ENCODE results near the gene PTGDS.

Gene PTGDS

DNA sequence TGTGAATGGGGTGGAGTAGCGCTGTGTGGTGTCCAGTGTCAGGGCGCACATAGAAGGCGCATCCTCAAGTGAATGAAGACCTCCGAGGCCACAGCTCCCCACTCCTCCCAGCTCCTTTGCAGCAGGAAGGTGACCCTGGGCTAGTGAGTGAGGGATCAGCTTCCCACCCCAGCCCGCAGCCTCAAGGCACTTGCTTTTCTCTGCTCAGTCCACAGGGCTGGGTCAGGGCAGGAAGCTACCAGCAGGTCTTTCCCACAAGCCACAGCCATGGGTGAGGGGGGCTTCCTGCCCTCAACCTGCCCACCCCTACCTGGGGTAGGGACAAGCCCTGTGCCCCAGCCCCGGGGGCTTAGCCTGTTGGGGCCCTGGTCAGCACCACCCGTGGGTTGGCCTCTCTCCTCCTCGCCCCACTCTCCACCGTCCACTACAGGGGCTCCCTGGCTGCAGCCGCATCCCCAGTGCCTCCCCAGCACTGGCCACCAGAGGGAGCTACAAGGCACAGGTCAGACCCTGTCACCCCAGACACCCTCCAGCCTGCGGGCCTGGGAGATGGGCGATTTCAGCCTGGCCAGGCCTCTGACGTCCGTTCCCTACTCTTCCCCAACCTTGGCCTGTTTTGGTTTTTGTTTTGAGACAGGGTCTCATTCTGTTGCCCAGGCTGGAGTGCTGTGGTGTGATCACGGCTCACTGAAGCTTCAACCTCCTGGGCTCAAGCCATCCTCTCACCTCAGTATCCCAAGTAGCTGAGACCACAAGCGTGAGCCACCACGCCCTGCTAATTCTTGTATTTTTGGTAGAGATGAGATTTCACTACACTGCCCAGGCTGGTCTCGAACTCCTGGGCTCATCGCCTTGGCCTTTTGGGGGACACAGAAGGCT lies 52.0 kb downstream of the PTGDS start:
- Histone ChIP-seq H2AFZ (ENCODE audit: low read depth, low read length) (no peak overlapping the region), H3K27ac (ENCODE audit: low read length) (no peak overlapping the region), H3K4me3 (ENCODE audit: low read length) (peak overlapping the region; percentile 88), H3K4me2 (ENCODE audit: low read length) (peak overlapping the region; percentile 97), H3K27me3 (ENCODE audit: low read depth, low read length) (peaks cover 6% of the 10 kb centered on the region), H3K9ac (ENCODE audit: low read length) (no peak overlapping the region), H3K9me3 (ENCODE audit: insufficient read depth, low read length) (no peaks in the 10 kb centered on the region), H4K20me1 (ENCODE audit: insufficient read depth, low read length) (no peaks in the 10 kb centered on the region), H3K79me2 (ENCODE audit: low read length) (no peaks in the 10 kb centered on the region), H3K36me3 (replicated peaks; ENCODE audit: low read depth, low read length) (no peaks in the 10 kb centered on the region), H3K4me1 (ENCODE audit: low read length) (peaks cover 36% of the 10 kb centered on the region)
- TF ChIP-seq EZH2phosphoT487 (IDR thresholded peaks at IDR 0.05; ENCODE audit: low read depth) = no peak
- TF ChIP-seq, protein P1, sequence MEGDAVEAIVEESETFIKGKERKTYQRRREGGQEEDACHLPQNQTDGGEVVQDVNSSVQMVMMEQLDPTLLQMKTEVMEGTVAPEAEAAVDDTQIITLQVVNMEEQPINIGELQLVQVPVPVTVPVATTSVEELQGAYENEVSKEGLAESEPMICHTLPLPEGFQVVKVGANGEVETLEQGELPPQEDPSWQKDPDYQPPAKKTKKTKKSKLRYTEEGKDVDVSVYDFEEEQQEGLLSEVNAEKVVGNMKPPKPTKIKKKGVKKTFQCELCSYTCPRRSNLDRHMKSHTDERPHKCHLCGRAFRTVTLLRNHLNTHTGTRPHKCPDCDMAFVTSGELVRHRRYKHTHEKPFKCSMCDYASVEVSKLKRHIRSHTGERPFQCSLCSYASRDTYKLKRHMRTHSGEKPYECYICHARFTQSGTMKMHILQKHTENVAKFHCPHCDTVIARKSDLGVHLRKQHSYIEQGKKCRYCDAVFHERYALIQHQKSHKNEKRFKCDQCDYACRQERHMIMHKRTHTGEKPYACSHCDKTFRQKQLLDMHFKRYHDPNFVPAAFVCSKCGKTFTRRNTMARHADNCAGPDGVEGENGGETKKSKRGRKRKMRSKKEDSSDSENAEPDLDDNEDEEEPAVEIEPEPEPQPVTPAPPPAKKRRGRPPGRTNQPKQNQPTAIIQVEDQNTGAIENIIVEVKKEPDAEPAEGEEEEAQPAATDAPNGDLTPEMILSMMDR (IDR thresholded peaks at IDR 0.05; ENCODE audit: low read depth, low read length) = peak; percentile 76

DNA sequence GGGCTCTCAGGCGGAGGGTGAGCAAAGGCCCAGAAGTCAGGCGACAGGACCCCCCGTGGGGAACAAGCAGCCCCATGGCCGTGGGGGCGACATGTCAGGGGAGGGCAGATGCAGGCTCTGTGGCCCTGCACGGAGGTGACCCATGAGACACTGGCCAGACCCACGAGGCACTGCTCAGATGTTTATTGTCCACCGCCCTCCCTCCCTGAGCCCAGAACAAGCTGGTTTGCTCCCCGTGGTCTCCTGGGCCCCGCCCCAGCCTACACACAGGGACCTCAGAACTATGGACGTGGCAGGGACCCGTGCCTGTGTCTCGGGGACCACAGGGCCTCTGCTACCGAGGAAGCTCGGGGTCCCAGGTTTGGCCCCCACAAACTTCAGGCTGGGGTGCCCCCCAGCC lies 52.7 kb downstream of the PTGDS start:
- H3K79me2 ChIP-seq (ENCODE audit: low read length) = no peaks in the 10 kb centered on the region
- TF ChIP-seq EZH2phosphoT487 (IDR thresholded peaks at IDR 0.05; ENCODE audit: low read depth) = no peak
- TF ChIP-seq, protein P1 (IDR thresholded peaks at IDR 0.05; ENCODE audit: low read depth, low read length) = no peak
- peaks cover 6% of the 10 kb centered on the region for H3K27me3 ChIP-seq (ENCODE audit: low read depth, low read length)
- peaks cover 43% of the 10 kb centered on the region for H3K4me1 ChIP-seq (ENCODE audit: low read length)
- H3K4me2 ChIP-seq (ENCODE audit: low read length) = no peak overlapping the region
- H4K20me1 ChIP-seq (ENCODE audit: insufficient read depth, low read length) = no peaks in the 10 kb centered on the region
- H2AFZ ChIP-seq (ENCODE audit: low read depth, low read length) = no peak overlapping the region
- no peak overlapping the region for H3K27ac ChIP-seq (ENCODE audit: low read length)
- H3K36me3 ChIP-seq (replicated peaks; ENCODE audit: low read depth, low read length) = no peaks in the 10 kb centered on the region
- no peak overlapping the region for H3K4me3 ChIP-seq (ENCODE audit: low read length)
- no peak overlapping the region for H3K9ac ChIP-seq (ENCODE audit: low read length)
- no peaks in the 10 kb centered on the region for H3K9me3 ChIP-seq (ENCODE audit: insufficient read depth, low read length)

DNA sequence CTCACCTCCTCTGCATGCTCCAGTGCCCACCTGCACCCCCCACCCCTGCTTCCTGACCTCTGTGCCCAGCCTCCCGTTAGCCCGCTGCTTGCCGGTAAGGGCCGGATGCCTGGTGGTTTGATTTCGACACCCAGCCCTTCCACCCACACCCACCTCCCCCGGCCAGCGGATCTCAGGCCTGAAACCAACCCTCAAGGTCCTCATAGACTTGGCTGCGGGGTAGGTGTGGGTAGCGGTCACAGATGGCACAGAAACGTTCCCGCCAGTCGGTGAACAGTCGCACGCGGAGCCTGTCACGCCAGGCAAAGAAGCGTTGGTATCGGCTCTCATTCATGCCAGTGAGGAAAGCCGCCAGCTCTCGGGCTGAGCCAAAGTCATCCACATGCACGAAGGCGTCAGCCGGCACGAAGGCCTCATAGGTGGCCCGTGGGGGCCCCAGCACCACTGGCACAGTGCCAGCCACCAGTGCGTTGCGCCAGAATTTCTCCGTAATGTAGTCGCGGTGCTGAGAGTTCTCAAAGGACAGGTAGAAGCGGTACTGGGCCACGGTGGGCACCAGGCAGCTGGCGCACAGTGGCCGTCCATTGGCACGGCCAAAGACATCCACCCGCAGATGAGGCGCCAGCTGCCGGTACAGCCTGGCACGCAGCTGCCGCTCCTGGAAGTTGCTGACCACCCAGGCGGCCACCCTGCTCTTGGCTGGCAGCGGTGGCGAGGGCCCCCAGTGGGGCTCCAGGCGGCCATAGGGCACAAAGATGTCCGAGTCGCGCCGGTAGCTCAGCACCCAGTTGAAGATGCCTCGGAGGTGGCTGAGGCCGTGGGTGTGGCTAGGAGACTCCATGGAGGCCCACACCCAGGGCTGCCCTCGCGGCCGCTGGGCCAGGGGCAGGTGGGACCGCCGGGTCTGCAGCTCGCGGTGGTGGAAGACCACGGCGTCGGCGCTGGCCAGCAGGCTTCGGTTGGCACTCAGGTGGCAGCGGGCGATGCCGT lies 53.5 kb downstream of the PTGDS start:
- no peak overlapping the region for H3K4me3 ChIP-seq (ENCODE audit: low read length)
- H3K4me1 ChIP-seq (ENCODE audit: low read length) = peaks cover 46% of the 10 kb centered on the region
- no peak overlapping the region for H3K4me2 ChIP-seq (ENCODE audit: low read length)
- no peak overlapping the region for H3K9ac ChIP-seq (ENCODE audit: low read length)
- no peak overlapping the region for H2AFZ ChIP-seq (ENCODE audit: low read depth, low read length)
- H3K27me3 ChIP-seq (ENCODE audit: low read depth, low read length) = peaks cover 6% of the 10 kb centered on the region
- no peaks in the 10 kb centered on the region for H3K9me3 ChIP-seq (ENCODE audit: insufficient read depth, low read length)
- TF ChIP-seq, protein P1 (IDR thresholded peaks at IDR 0.05; ENCODE audit: low read depth, low read length) = no peak
- TF ChIP-seq EZH2phosphoT487 (IDR thresholded peaks at IDR 0.05; ENCODE audit: low read depth) = no peak
- H3K36me3 ChIP-seq (replicated peaks; ENCODE audit: low read depth, low read length) = no peaks in the 10 kb centered on the region
- H4K20me1 ChIP-seq (ENCODE audit: insufficient read depth, low read length) = no peaks in the 10 kb centered on the region
- no peak overlapping the region for H3K27ac ChIP-seq (ENCODE audit: low read length)
- no peaks in the 10 kb centered on the region for H3K79me2 ChIP-seq (ENCODE audit: low read length)

Data from OCI-LY3 (cell line).